HG02981 (cell line): ENCODE data around the gene MCTP2.
"Not testable (repeated sequence)": the region's sequence is repeated elsewhere in the genome, so short reads cannot be mapped to it uniquely, and the experiment has no call there.

Experiments used
- ATAC-seq: cut with Tn5 transposase; IDR thresholded peaks from one replicate; pipeline ENCODE4 v1.9.1; 2021; ENCODE audit warnings: mild to moderate bottlenecking, moderate library complexity; ENCODE audit not compliant: unreplicated experiment

MCTP2 gene

GRCh38 chr15:94234300-94234699 lies 2.9 kb downstream of the MCTP2 start:
- ATAC-seq = no peak

DNA sequence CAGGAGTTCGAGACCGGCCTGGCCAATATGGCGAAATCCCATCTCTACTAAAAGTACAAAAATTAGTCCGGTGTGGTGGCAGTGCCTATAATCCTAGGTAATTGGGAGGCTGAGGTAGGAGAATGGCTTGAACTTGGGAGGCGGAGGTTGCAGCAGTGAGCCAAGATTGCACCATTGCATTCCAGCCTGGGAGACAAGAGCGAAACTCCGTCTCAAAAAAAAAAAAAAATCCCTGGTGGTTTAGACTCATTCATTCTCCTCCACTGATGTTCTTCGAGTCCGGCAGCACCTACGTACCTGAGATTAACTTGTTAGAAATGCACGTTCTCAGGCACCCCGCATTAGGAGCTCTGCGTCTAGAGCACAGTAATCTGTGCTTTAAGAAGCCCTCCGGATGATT lies 3.7 kb downstream of the MCTP2 start:
- no peak for ATAC-seq

- no peak for ATAC-seq
Observed at GRCh38 chr15:94235646-94236045, 4.3 kb downstream of the MCTP2 start.

- ATAC-seq = no peak
Observed at GRCh38 chr15:94236608-94237007, 5.2 kb downstream of the MCTP2 start.

DNA sequence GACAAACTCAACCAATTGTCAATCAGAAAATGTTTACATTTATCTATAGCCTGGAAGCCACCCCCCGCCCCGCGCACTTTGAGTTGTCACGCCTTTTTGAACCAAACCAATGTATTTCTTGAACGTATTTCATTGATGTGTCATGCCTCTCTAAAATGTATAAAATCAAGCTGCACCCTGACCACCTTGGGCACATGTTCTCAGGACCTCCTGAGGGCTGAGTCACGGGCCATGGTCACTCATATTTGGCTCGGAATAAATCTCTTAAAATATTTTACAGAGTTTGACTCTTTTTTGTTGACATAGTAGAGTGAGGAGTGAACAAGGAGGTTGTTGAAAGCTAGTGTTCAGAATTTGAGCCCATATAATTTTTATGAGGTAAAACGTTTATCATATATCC lies 6.5 kb downstream of the MCTP2 start:
- no peak for ATAC-seq

- ATAC-seq = peak; percentile 77
Observed at GRCh38 chr15:94238539-94239118, 7.3 kb downstream of the MCTP2 start.

DNA sequence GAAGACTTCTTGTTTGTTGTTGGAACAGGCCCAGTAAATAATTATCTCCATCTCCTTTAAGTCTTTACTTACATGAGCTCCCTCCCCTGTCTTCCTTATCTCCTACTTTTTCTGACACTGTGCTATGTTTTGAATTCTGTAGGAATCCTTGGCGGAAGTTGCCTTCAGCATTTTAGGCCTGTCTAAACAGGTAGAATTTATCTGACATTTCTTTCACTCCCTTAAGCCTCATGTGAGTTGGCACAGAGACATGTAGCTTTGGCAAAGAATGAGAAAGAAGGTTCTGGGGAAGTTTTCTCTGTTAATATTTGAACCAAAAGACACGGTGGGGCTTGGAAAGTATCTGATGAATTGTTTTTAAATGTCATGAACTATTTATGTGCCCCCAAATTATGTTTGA lies 8.1 kb downstream of the MCTP2 start:
- no peak for ATAC-seq

DNA sequence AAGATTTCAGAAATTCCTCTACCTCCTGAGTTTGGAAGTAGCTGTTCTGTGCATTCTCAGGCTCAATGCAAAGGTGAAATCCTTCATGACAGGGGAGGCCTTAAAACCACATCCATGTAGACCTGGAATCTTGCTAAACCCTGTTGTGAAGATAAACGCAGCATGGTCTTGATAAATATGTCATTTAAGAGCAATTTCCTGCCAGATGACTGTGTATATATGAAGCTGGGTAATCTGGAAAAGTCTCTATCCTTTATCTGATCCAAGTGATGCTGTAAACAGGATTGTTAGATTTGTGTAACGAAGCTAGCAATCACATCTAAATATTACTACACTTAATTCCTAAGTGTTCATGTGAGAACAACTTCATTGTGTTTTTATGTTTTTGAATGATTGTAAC lies 9.1 kb downstream of the MCTP2 start:
- no peak for ATAC-seq

DNA sequence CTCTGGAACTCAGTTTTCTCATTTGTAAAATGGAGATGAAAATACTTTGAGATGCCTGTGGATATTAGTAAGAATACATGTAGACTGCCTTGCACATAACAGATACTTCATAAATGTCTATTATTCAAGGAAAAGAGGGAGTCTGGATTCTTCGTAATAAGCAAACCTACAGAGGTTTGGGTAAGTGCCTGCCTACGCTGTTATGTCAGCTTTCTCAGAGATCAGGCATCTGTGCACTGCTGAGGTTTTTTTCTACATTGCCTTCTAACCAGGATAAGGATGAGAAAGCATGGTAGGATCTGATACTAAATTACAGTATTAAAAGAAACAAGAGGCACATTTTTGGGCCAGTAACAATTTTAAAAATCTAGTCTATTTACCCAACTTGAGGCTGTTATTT lies 10.9 kb downstream of the MCTP2 start:
- no peak for ATAC-seq

- not testable (repeated sequence) for ATAC-seq
Observed at GRCh38 chr15:94243003-94243402, 11.6 kb downstream of the MCTP2 start.

- ATAC-seq = no peak
Observed at GRCh38 chr15:94243418-94243817, 12.1 kb downstream of the MCTP2 start.

GRCh38 chr15:94246016-94246415 lies 14.7 kb downstream of the MCTP2 start:
- no peak for ATAC-seq

DNA sequence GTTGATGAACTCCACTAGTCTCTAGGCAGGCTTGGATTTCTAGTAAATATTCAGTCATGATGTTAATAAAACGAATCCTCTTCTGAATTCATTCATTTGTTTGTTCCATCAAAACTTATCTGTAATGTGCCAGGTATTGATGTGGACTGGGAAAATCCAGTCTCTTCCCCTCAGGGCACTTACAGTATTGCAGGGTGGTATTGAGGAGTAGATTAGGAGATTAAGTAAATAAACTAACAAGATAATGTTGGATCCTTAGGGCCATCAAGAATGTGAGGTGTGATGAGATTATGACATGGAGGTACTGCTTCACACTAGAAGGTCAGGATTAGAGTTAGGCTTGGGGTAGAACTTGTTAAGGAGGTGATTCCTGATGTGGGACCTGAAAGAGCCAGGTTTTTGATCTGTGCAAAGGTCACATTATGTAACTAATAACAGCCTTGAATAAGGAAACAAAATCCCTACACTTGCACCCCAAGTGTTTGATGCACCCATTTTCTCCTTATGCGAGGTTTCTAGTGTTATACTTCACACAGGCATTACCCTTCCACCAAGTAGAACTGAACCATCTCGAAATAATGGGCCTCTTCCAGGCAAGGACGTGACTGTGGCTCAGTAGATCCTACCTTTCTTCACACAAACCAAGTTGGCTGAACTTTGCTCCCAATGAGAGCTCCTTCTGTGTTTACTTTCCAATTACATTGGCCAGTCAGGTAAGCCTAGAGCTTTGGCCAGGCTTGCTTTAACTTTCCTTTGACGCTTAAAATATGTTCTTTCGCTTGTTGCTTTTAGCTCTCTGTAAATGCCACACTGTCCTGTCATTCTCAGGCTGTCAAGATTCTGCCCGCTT lies 16.7 kb downstream of the MCTP2 start:
- ATAC-seq = no peak

DNA sequence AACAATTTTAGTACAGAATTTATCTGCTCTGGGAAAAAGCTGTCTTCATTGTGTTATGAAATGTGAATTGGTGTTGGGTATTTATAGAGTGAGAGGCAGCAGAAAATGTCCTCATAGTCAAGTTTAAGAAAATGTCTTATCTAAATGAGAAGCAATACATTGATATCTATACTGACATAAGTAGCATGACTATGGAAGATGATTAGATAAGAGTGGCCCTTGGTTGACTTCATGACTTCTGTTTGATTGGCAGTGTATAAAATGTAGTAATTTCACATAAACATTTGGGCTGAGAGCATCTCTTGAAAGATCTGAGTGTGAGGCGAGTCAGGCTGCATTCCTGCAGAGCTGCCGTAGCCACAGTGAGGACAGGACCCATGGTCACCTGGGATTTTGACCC lies 19.4 kb downstream of the MCTP2 start:
- ATAC-seq = no peak

DNA sequence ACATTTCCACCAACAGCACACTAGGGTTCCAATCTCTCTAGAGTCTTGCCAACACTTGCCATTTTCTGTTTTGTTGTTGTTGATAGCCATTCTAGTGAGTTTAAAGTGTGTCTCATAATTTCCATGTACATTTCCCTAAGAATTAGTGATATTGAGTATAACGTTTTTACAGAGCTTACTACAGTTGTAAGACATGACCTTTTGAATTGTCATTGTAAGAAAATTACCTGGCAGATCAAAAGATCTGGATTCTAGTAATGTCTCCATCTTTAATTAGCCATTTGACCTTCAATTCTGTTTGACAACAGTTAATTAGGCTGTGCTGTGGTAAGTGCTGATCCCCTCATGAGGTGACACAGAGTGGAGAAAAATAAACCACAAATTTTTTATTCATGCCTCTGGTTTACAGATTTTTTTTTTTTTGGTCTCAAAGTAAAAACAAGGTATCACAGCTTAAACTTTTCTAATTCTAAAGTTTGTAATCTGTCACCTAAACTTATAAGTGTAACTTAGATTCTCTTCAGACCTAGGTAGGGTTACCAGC lies 20.9 kb downstream of the MCTP2 start:
- no peak for ATAC-seq

- ATAC-seq = peak; percentile 4
Observed at GRCh38 chr15:94252906-94253491, 21.6 kb downstream of the MCTP2 start.

DNA sequence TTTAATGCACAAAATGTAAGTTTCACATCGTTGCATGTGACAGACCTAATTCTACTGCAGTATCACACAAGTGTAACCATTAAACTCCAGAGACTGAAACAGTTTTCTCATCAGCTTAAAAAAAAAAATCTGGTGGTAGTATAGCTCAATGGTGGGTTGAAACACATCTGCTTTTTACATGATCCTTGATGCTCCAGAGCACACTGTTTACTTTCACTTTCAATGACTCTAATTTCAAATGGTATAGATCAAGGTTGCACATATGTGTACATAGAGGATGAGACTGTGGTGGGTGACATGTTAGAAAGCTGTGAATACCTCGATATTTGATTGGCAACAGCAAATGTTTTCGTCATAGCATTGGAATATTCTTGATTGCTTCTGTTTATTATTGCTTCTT lies 22.4 kb downstream of the MCTP2 start:
- peak; percentile 55 for ATAC-seq

- no peak for ATAC-seq
Observed at GRCh38 chr15:94255540-94255939, 24.2 kb downstream of the MCTP2 start.

DNA sequence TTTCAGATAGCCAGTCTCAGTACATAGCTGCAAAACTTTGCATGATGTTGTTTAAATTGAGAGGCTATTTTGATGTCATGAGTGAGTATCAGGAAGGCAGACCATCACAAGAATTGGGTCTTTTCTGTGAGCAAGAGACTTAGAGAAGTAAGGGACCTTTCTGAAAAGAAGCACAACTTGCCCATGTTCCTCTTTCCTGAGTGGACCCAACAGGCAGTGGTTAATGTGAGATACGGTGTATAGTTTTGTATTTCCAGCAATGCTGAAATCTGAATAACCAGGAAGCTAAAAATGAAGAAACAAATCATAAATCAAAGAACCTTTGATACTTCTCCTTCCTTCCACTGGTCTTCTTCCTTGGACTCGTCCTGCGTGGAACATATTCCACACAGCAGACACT lies 25.1 kb downstream of the MCTP2 start:
- no peak for ATAC-seq

DNA sequence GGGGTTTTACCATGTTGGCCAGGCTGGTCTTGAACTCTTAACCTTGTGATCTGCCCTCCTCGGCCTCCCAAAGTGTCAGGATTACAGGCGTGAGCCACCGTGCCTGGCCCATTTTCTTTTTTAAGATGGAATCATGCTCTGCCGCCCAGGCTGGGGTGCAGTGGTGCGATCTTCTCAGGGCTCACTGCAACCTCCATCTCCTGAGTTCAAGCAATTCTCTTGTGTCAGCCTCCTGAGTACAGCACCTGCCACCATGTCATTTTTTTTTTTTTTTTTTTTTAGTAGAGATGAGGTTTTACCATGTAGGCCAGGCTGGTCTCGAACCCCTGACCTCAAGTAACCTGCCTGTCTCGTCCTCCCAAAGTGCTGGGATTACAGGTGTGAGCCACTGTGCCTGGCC lies 26.4 kb downstream of the MCTP2 start:
- not testable (repeated sequence) for ATAC-seq

DNA sequence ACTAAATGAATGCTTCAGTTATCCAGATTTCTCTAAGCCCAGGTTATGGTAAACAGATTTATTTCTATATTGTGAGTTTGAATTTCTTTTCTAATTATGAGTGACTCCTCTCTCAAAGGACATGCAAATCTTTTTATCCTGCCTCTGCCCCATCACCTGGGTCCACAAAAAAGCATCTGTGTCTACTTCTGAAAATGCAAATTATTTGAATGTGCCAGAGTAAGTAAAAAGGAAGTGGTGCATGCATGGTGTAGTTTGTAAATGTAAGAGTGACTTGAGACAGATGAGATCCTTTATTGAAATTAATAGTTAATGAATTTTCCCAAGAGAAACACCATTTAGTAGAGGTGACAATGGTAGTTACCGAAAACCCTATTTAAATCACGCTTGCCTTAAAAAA lies 26.9 kb downstream of the MCTP2 start:
- peak; percentile 43 for ATAC-seq
